HG02571 (cell line): ENCODE data around the gene FGD6.
"Not testable (repeated sequence)": the region's sequence is repeated elsewhere in the genome, so short reads cannot be mapped to it uniquely, and the experiment has no call there.

Experiments
- ATAC-seq: cut with Tn5 transposase; IDR thresholded peaks from one replicate; pipeline ENCODE4 v1.9.1; 2021; ENCODE audit warnings: mild to moderate bottlenecking, moderate library complexity; ENCODE audit not compliant: unreplicated experiment

Gene FGD6

GRCh38 chr12:95096852-95097251, 120.4 kb downstream of the FGD6 start:
- no peak for ATAC-seq

GRCh38 chr12:95096378-95096777, 120.9 kb downstream of the FGD6 start:
- no peak for ATAC-seq

GRCh38 chr12:95095866-95096265, 121.4 kb downstream of the FGD6 start:
- not testable (repeated sequence) for ATAC-seq

GRCh38 chr12:95089462-95089861, 127.8 kb downstream of the FGD6 start:
- ATAC-seq = no peak

- peak; percentile 60 for ATAC-seq
Observed at GRCh38 chr12:95088379-95088778, 128.9 kb downstream of the FGD6 start.

- ATAC-seq = no peak
Observed at GRCh38 chr12:95085612-95086011, 131.7 kb downstream of the FGD6 start.

GRCh38 chr12:95083938-95084337, 133.3 kb downstream of the FGD6 start:
- no peak for ATAC-seq

- no peak for ATAC-seq
Observed at GRCh38 chr12:95083471-95083870, 133.8 kb downstream of the FGD6 start.

- ATAC-seq = no peak
Observed at GRCh38 chr12:95077341-95077740, 139.9 kb downstream of the FGD6 start.

GRCh38 chr12:95074766-95075165, 142.5 kb downstream of the FGD6 start:
- ATAC-seq = no peak

- ATAC-seq = no peak
Observed at GRCh38 chr12:95073698-95074520, 143.4 kb downstream of the FGD6 start.

- peak; percentile 96 for ATAC-seq
Observed at GRCh38 chr12:95072900-95073697, 144.2 kb downstream of the FGD6 start, which contains the start of gene NR2C1. Gene NR2C1 (minus strand): TSS chr12:95073618. CDS start chr12:95067384, 6,234 bp downstream.

- ATAC-seq = no peak
Observed at GRCh38 chr12:95070378-95070777, 146.9 kb downstream of the FGD6 start.

- no peak for ATAC-seq
Observed at GRCh38 chr12:95066091-95066855, 151.0 kb downstream of the FGD6 start.

- ATAC-seq = no peak
Observed at GRCh38 chr12:95060951-95061350, 156.3 kb downstream of the FGD6 start.

GRCh38 chr12:95059984-95060383, 157.3 kb downstream of the FGD6 start:
- ATAC-seq = no peak

GRCh38 chr12:95057424-95057823, 159.8 kb downstream of the FGD6 start:
- ATAC-seq = no peak

GRCh38 chr12:95055057-95055456, 162.2 kb downstream of the FGD6 start:
- no peak for ATAC-seq

- no peak for ATAC-seq
Observed at GRCh38 chr12:95054206-95054605, 163.1 kb downstream of the FGD6 start.

GRCh38 chr12:95051241-95051640, 166.0 kb downstream of the FGD6 start:
- no peak for ATAC-seq

GRCh38 chr12:95037906-95038305, 179.4 kb downstream of the FGD6 start:
- no peak for ATAC-seq
